ENCODE measurements around the gene NXPH1.

GRCh38 chr7:8773518-8773917 is 340.1 kb downstream of the NXPH1 start:
- TF ChIP-seq, protein P1, sequence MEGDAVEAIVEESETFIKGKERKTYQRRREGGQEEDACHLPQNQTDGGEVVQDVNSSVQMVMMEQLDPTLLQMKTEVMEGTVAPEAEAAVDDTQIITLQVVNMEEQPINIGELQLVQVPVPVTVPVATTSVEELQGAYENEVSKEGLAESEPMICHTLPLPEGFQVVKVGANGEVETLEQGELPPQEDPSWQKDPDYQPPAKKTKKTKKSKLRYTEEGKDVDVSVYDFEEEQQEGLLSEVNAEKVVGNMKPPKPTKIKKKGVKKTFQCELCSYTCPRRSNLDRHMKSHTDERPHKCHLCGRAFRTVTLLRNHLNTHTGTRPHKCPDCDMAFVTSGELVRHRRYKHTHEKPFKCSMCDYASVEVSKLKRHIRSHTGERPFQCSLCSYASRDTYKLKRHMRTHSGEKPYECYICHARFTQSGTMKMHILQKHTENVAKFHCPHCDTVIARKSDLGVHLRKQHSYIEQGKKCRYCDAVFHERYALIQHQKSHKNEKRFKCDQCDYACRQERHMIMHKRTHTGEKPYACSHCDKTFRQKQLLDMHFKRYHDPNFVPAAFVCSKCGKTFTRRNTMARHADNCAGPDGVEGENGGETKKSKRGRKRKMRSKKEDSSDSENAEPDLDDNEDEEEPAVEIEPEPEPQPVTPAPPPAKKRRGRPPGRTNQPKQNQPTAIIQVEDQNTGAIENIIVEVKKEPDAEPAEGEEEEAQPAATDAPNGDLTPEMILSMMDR (IDR thresholded peaks at IDR 0.05 in 8 of 11, conservative IDR thresholded peaks at IDR 0.05 in 3 of 11), result no peak
- TF ChIP-seq POLR2AphosphoS5 (IDR thresholded peaks at IDR 0.05) (no peak), POLR2A (IDR thresholded peaks at IDR 0.05) (no peak)

All from spleen (tissue), 7 donors.